Stimulated activated CD8-positive, alpha-beta memory T cell treated with anti-CD3 and anti-CD28 coated beads, Interleukin-12 subunit alpha, Interleukin-12 subunit beta, amount 100 ng/mL, for 4 hours (primary cell): ENCODE measurements around the gene ZNF556.
"Not testable (repeated sequence)": the region's sequence is repeated elsewhere in the genome, so short reads cannot be mapped to it uniquely, and the experiment has no call there.

Experiments used
- DNase-seq: peaks from one replicate; pipeline ENCODE4 v3.0.0-alpha.2; 2020; ENCODE audit warnings: low read depth

Gene ZNF556

DNA sequence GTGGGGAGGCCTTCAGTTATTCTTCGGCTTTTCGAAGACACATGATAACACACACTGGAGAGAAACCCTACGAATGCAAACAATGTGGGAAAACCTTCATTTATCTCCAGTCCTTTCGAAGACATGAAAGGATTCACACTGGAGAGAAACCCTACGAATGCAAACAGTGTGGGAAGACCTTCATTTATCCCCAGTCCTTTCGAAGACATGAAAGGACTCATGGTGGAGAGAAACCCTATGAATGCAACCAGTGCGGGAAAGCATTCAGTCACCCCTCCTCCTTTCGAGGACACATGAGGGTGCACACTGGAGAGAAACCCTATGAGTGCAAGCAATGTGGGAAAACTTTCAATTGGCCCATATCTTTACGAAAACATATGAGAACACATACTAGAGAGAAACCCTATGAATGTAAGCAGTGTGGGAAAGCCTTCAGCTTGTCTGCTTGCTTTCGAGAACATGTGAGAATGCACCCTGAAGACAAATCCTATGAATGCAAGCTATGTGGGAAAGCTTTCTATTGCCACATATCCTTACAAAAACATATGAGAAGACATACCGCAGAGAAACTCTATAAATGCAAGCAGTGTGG, 14.0 kb upstream of the ZNF556 start:
- no peak for DNase-seq

DNA sequence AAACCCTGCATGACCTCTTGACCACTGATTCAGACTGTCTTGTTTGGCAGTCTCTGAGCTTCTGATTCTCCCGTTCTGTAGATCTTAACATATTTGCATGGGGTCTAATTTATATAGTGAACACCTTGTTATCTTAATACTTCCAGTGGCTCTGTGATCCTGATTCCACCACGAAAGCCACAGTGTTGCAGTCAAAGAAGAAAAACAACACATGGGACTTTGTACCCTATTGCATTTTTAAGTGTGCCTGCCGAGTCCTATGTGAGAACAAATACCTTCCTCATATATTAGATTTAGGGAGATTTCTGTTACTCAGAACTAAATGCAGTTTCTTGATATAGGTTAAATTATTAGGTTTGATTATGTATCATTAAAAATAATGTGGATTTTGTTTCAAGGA, 12.3 kb upstream of the ZNF556 start:
- DNase-seq, result no peak

DNA sequence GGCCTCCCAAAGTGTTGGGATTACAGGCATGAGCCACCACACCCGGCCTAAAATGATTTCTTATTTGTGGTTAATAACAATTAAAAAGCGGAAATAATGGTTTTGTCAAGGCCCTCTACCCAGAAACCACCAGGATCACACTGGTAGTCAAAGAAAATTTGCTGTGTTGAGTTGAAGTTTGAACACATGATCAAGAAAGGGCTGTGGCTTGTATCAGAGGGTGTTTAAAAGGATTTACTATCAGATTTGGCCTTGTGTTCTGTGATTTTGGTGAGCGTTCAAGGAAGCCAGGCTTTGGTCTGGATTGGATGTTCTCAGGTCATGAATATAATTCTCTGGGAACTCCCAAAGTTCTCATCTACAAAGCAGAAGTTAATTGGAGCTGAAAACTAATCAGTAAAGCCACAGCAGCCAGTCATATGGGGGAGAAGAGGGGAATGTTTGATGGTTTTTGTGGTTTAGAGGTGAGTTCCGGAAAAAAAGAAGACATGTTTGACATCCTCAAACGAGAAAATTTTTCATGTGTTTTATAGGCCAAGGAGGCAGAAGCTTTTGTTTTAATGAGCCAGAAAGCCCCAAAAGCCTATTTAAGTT, 10.6 kb upstream of the ZNF556 start:
- no peak for DNase-seq

DNA sequence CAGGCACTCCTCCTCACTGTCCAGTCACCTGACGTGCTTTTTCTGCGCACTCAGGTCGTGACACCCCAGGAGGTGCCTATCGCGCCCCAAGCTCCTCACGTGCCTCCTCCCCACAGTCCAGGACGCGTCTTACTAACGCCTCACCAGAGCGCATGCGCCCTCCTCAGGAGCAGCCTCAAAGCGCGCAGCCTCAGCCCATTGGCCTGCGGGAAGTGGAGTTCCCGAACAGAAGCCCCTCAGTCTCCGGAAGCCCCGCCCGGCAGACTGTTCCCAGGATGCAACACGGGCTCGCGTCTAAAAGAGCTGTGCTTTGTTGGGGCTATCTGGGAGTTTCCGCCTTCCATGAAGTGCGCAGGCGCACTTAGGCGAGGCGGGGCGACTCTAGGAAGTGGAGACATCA, 8.3 kb upstream of the ZNF556 start:
- DNase-seq, result no peak

DNA sequence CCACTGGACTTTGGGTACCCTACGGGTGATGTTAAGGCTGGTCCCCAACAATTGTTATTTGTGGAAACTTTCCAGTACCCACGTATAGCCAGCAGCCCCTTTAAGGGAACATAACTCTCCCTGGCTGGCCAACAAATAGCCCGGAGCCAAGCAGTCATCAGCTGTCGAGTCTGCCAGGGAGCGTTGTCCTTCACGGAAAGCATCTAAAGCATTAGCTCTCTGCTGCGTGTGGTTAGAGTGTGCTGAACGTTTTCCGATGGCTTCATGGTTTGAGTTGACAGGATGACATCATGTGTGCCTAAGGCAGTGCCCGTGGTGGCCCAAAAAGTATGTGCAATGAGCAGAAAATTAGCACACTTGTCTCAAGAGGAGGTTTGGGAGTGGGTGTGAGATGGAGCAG, 3.3 kb upstream of the ZNF556 start:
- no peak for DNase-seq

DNA sequence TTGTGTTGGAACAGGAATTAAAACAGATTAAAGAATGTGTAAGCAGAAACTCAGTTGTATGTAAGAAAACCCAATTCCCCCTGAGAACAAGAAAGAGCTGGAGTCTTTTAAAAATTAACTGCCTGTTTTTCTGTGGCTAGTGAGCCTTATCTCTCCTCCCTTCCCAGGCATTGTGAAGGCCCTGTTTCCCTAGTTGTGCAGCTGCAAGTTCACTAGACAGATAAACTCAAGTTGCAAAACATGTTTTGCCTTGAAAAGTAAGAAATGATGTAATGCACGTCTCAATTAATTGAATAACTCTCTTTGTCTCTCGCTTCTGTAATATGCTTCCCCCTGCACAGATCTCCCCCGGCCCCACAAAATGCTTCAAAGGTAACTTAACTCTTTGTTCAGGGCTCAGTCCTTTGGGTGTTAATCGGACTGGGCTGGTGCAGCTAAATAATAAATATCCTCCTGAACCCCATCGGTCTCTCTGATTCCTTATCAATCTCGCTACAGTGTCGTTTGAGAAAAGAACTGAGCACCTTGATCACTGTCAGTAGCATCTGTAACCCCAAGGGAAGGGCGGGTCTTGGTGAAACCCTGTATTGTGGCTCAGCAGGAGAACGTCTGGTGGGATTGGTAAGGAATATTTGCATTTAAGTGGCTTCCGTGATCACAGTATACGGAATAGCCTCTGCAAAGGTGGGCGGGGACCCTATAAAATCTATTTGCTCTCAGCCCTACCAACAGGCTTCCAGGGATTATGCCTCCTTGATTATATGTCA, 1.6 kb upstream of the ZNF556 start:
- DNase-seq, result no peak

- no peak for DNase-seq
Observed at GRCh38 chr19:2866495-2867024, 575 bp upstream of the ZNF556 start.

- DNase-seq, result no peak
Observed at GRCh38 chr19:2869618-2870017, 2.5 kb downstream of the ZNF556 start.

DNA sequence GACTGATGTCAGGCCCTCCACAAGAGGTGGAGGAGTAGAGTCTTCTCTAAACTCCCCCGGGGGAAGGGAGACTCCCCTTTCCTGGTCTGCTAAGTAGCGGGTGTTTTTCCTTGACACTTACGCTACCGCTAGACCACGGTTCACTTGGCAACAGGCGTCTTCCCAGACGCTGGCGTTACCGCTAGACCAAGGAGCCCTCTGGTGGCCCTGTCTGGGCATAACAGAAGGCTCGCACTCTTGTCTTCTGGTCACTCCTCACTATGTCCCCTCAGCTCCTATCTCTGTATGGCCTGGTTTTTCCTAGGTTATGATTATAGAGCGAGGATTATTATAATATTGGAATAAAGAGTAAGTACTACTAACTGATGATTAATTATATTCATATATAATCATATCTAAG, 5.0 kb downstream of the ZNF556 start:
- not testable (repeated sequence) for DNase-seq

GRCh38 chr19:2877398-2878331, 10.5 kb downstream of the ZNF556 start:
- no peak for DNase-seq

DNA sequence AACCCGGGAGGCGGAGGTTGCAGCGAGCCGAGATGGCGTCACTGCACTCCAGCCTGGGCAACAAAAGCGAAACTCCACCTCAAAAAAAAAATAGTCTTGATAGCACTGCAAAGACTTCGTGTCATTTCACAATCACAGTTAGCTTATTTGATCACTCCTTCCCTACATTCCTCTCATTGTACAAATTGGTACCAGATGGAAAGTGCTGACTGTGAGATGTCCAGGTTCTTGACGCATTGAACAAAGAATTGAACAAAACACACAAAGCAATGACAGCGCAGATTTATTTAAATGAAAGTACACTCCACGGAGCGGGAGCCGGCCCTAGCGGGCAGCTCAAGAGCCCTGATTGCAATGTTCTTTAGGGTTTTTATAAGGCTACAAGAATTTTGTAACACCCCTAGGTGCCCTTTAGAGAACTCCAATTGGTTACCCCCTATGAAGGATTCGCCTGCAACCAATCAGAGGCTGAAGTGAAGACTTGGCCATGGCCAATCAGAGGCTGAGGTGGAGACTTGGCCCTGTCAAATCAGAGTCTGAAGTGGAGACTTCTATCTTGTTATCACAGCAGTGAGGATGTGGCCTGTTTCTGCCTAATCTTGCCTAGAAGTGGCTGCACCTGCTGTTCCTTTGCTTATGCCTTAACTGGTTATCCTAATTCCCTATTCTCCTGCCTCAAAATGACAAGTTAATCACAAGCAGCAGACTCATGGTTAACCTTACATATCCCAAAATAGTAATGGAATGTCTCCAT, 16.7 kb downstream of the ZNF556 start:
- DNase-seq, result no peak

DNA sequence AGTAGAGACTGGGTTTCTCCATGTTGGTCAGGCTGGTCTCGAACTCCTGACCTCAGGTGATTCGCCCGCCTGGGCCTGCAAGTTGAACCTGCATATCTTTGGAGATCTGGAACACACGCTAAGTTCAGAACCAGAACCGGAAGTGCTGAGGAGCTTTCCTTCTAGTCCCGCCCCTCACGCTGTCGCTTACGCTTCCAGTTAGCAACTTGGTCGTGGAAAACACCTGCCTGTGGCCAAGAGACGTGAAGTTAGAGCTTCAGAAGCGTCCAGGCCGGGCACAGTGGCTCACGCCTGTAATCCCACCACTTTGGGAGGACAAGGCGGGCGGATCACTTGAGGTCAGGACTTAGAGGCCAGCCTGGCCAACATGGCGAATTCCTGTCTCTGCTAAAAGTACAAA, 18.6 kb downstream of the ZNF556 start:
- no peak for DNase-seq

- DNase-seq, result no peak
Observed at GRCh38 chr19:2887391-2887914, 20.3 kb downstream of the ZNF556 start.

- no peak for DNase-seq
Observed at GRCh38 chr19:2888731-2889224, 21.6 kb downstream of the ZNF556 start.

DNA sequence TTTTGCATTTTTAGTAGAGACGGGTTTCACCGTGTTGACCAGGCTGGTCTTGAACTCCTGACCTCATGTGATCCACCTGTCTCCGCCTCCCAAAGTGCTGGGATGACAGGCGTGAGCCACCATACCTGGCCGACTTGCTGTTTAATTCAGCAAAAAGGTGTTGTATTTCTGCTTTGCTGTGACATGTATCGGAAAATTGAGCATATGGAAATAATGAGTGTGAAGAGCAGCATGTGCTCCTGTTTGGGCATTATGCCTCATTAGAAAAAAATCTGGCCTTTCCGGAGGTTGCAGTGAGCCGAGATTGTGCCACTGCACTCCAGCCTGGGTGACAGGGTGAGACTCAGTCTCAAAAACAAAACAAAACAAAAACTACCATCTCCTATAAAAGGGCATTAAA, 23.4 kb downstream of the ZNF556 start:
- DNase-seq, result not testable (repeated sequence)

DNA sequence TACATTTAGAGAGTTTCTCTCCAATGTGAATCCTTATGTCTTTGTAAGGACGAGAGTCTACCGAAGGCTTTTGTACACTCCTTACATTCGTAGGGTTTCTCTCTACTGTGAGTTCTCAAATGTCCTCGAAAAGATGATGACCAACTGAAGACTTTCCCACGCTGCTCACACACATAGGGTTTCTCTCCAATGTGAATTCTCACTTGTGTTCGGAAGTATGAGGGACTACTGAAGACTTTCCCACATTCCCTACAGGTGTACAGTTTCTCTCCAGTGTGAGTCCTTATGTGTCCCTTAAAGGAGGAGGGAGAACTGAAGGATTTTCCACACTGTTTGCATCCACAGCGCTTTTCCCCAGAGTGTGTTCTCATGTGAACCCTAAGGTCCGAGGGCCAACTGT, 29.6 kb downstream of the ZNF556 start:
- DNase-seq, result no peak

GRCh38 chr19:2900296-2901252, 33.4 kb downstream of the ZNF556 start, which contains the start of gene ZNF57:
Gene ZNF57, plus strand, starts transcription at chr19:2900928. Its CDS starts 118 bp downstream, at chr19:2901046.
- DNase-seq, result peak; percentile 95

DNA sequence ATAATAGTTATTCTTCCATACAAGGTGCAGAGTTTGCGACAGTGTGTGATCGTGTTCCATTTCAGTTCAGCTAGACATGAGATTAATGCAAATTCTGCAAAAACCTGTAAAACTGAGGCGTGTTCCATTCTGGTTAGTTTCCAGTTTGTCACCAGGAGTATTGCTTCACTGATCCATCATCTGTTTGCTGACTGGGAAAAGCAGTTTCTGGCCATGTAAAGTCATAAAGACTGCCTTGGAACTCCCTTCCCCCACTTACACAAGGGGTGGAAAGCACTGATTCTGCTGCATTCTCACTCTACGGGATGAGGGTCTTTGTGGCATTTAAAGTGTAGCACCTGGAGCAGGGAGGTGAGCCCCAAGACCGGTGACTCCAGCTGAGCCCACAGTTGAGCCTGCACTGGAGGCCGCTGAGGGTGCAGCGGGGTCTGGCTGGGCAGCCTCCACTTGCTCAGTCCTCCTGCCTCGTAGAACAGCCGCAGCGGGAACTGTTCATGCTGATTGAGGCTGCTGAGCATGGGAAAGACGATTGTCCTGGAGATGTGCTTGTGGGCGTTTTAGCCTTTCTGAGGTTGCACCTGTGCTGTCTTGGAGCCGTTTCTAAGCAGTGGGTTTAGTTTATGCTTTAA, 35.6 kb downstream of the ZNF556 start:
- no peak for DNase-seq

- not testable (repeated sequence) for DNase-seq
Observed at GRCh38 chr19:2903326-2903725, 36.2 kb downstream of the ZNF556 start.
